Measurements from ENCODE around the gene MTF1. TPM values are rescaled to one million over a fixed set of nuclear protein-coding genes. Genes with fewer than 3 reads are reported as not detected.

The MTF1 gene
- total RNA-seq, 3 donors from 2014 or later (not counting 1 experiment from before 2014, with no cell fraction given), result 31.2 to 35.6 (median 32.7) TPM

DNA sequence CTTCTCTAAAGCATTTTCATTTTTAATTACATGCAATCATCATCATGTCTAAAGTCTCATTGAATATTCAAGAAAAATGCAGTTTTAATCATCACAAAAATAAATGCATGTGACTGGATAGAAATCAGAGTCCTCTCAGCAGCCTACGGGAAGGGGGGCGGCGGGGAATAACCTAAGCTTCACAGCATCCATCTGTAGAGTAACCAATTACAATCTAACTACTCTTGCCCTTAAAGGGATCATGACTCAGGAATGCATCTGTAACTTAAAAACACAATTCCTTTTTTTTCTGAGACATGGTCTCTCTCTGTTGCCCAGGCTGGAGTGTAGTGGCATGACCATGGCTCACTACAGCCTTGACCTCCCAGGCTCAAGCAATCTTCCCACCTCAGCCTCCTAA, 22.6 kb downstream of the MTF1 start:
- Mint-ChIP-seq H3K27ac (no peak overlapping the region), H3K4me1 (peaks cover 0 to 6% of the 10 kb centered on the region in 2 donors), H3K9me3 (no peaks in the 10 kb centered on the region), H3K27me3 (ENCODE audit: low read depth in 2 of 2) (no peaks in the 10 kb centered on the region), H3K36me3 (peaks cover 19% of the 10 kb centered on the region), H3K4me3 (no peak overlapping the region)
- Histone ChIP-seq H3K9me3 (ENCODE audit: control insufficient read depth, insufficient read depth, low read length) (no peaks in the 10 kb centered on the region), H3K27ac (ENCODE audit: low read length) (no peak overlapping the region), H3K36me3 (ENCODE audit: control insufficient read depth, insufficient read depth, low read length) (peaks cover 64% of the 10 kb centered on the region), H3K4me1 (ENCODE audit: control insufficient read depth, insufficient read depth, low read length) (no peaks in the 10 kb centered on the region), H3K4me3 (ENCODE audit: low read length) (no peak overlapping the region), H3K27me3 (ENCODE audit: control insufficient read depth, insufficient read depth, low read length) (no peaks in the 10 kb centered on the region)
- no peak for ATAC-seq
- TF ChIP-seq, protein P1, sequence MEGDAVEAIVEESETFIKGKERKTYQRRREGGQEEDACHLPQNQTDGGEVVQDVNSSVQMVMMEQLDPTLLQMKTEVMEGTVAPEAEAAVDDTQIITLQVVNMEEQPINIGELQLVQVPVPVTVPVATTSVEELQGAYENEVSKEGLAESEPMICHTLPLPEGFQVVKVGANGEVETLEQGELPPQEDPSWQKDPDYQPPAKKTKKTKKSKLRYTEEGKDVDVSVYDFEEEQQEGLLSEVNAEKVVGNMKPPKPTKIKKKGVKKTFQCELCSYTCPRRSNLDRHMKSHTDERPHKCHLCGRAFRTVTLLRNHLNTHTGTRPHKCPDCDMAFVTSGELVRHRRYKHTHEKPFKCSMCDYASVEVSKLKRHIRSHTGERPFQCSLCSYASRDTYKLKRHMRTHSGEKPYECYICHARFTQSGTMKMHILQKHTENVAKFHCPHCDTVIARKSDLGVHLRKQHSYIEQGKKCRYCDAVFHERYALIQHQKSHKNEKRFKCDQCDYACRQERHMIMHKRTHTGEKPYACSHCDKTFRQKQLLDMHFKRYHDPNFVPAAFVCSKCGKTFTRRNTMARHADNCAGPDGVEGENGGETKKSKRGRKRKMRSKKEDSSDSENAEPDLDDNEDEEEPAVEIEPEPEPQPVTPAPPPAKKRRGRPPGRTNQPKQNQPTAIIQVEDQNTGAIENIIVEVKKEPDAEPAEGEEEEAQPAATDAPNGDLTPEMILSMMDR (IDR thresholded peaks at IDR 0.05), result no peak
- DNase-seq, result no peak
- WGBS (ENCODE audit: insufficient coverage), result 67% methylated on average over 3 of the region's 3 CpGs
- intact Hi-C loops (cut with micrococcal nuclease), result no loop called here

DNA sequence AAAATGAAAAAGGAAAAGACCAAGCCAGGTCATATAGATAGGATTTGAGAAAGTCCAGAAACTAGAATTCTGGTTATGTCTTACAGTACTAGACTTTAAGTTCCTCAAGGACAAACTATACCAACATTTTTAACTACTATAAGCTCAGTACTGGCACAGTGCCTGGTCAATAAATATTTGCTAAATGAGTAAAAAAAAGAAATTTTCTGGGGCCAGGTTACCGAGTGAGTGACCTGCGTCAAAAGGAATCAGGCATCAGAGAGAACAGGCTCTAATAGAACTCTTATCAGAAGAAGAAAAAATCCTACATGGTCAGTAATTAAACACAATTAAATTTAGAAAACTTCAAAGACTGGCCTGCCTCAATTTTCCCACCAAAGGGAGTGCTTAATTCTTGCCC, 27.6 kb downstream of the MTF1 start:
- H3K4me1 ChIP-seq (ENCODE audit: control insufficient read depth, insufficient read depth, low read length), result no peaks in the 10 kb centered on the region
- H3K9me3 ChIP-seq (ENCODE audit: control insufficient read depth, insufficient read depth, low read length), result no peaks in the 10 kb centered on the region
- Mint-ChIP-seq H3K27ac (no peak overlapping the region), H3K4me1 (no peaks in the 10 kb centered on the region), H3K4me3 (no peak overlapping the region), H3K36me3 (peaks cover 26% of the 10 kb centered on the region), H3K27me3 (ENCODE audit: low read depth in 2 of 2) (no peaks in the 10 kb centered on the region), H3K9me3 (no peaks in the 10 kb centered on the region)
- H3K4me3 ChIP-seq (ENCODE audit: low read length), result no peak overlapping the region
- no peak for ATAC-seq
- no peak for DNase-seq
- H3K27me3 ChIP-seq (ENCODE audit: control insufficient read depth, insufficient read depth, low read length), result no peaks in the 10 kb centered on the region
- 100% methylated on average over 2 of the region's 2 CpGs for WGBS (ENCODE audit: insufficient coverage)
- intact Hi-C loops (cut with micrococcal nuclease), result no loop called here
- TF ChIP-seq, protein P1 (IDR thresholded peaks at IDR 0.05), result no peak
- H3K36me3 ChIP-seq (ENCODE audit: control insufficient read depth, insufficient read depth, low read length), result peaks cover 57% of the 10 kb centered on the region
- H3K27ac ChIP-seq (ENCODE audit: low read length), result no peak overlapping the region

DNA sequence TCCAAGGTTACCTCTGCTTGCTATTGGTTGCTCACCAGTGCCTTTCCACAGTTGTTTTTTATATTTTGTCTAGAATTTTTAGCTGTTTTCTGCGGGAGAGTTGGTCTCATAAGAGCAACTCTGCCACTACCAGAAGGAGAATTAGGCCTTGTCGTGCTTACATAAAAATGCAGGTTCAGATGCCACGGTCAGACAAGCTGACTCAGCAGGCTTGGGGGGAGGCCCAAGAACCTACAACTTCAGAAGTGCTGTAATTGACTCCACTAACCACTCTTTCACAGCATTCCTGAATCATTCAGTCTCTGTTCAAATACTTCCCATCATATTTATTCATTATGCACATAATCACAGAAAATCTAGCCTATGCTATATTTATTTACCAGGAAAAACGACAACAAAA, 28.3 kb downstream of the MTF1 start:
- H3K4me3 ChIP-seq (ENCODE audit: low read length), result no peak overlapping the region
- H3K27me3 ChIP-seq (ENCODE audit: control insufficient read depth, insufficient read depth, low read length), result no peaks in the 10 kb centered on the region
- H3K9me3 ChIP-seq (ENCODE audit: control insufficient read depth, insufficient read depth, low read length), result no peaks in the 10 kb centered on the region
- WGBS (ENCODE audit: insufficient coverage), result 97% methylated on average over 4 of the region's 4 CpGs
- H3K27me3 Mint-ChIP-seq (ENCODE audit: low read depth in 2 of 2), result no peaks in the 10 kb centered on the region
- H3K4me1 Mint-ChIP-seq, result no peaks in the 10 kb centered on the region
- H3K27ac Mint-ChIP-seq, result no peak overlapping the region
- intact Hi-C loops (cut with micrococcal nuclease), result no loop called here
- H3K36me3 Mint-ChIP-seq, result peaks cover 26% of the 10 kb centered on the region
- TF ChIP-seq, protein P1 (IDR thresholded peaks at IDR 0.05), result no peak
- peaks cover 51% of the 10 kb centered on the region for H3K36me3 ChIP-seq (ENCODE audit: control insufficient read depth, insufficient read depth, low read length)
- H3K9me3 Mint-ChIP-seq, result no peaks in the 10 kb centered on the region
- H3K27ac ChIP-seq (ENCODE audit: low read length), result no peak overlapping the region
- DNase-seq (no peak), ATAC-seq (no peak)
- no peaks in the 10 kb centered on the region for H3K4me1 ChIP-seq (ENCODE audit: control insufficient read depth, insufficient read depth, low read length)
- H3K4me3 Mint-ChIP-seq, result no peak overlapping the region

DNA sequence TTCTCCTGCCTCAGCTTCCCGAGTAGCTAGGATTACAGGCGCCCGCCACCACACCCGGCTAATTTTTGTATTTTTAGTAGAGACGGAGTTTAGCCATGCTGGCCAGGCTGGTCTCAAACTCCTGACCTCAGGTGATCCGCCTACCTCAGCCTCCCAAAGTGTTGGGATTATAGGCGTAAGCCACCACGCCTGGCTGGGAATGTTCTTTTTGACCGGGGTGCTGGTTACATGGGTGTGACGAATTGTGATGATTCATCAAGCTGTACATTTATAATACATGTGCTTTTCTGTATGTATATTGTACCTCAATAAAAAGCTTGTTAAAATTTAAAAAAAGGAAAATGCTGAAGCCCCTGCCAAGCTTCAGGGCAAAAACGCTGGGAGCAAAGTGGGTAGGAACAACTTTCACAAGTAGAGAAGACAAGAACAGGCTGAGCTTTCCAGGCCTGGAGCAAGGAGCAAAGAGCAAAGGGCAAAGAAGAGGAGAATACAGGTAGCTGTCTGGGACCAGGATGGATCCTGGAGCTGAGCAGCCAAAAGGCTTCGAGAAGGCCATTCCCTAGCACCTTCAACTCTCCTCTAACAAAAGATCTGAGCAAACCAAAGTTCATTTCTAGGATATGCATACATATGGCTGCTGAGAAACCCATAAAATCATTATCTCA, 30.9 kb downstream of the MTF1 start:
- Histone ChIP-seq H3K36me3 (ENCODE audit: control insufficient read depth, insufficient read depth, low read length) (peaks cover 36% of the 10 kb centered on the region), H3K4me3 (ENCODE audit: low read length) (no peak overlapping the region), H3K27me3 (ENCODE audit: control insufficient read depth, insufficient read depth, low read length) (no peaks in the 10 kb centered on the region), H3K9me3 (ENCODE audit: control insufficient read depth, insufficient read depth, low read length) (no peaks in the 10 kb centered on the region), H3K4me1 (ENCODE audit: control insufficient read depth, insufficient read depth, low read length) (no peaks in the 10 kb centered on the region), H3K27ac (ENCODE audit: low read length) (no peak overlapping the region)
- H3K36me3 Mint-ChIP-seq, result peaks cover 7% of the 10 kb centered on the region
- peaks cover 2 to 15% of the 10 kb centered on the region in 2 donors for H3K4me1 Mint-ChIP-seq
- TF ChIP-seq, protein P1 (IDR thresholded peaks at IDR 0.05), result no peak
- H3K9me3 Mint-ChIP-seq, result no peaks in the 10 kb centered on the region
- H3K27ac Mint-ChIP-seq, result no peak overlapping the region
- no peak for ATAC-seq
- H3K4me3 Mint-ChIP-seq, result no peak overlapping the region
- intact Hi-C loops (cut with micrococcal nuclease), result no loop called here
- DNase-seq, result no peak
- 100% methylated on average over 10 of the region's 12 CpGs for WGBS (ENCODE audit: insufficient coverage)
- no peaks in the 10 kb centered on the region for H3K27me3 Mint-ChIP-seq (ENCODE audit: low read depth in 2 of 2)
